MM.1S (cell line): ENCODE data around the gene NSD1.

ENCODE experiments used
- DNase-seq: peaks from one replicate; pipeline ENCODE4 v3.0.0-alpha.2; 2015
- H2AFZ ChIP-seq: fragments of 300-600 bp; sonication (generic); 2 replicates; pipeline ENCODE4 v1.6.0; 2016; ENCODE audit warnings: antibody characterized with exemption, low read length
- H3F3A ChIP-seq: fragments of 300-600 bp; sonication (generic); 2 replicates; pipeline ENCODE4 v1.6.1; 2016; ENCODE audit warnings: mild to moderate bottlenecking, antibody characterized with exemption, low read length, moderate library complexity, mixed read lengths; ENCODE audit not compliant: insufficient read depth
- H3K27ac ChIP-seq: fragments of 300-600 bp; sonication (generic); 2 replicates; pipeline ENCODE4 v1.5.1; 2016; ENCODE audit warnings: mild to moderate bottlenecking, low read length
- H3K27me3 ChIP-seq: fragments of 300-600 bp; sonication (generic); replicated peaks from 2 replicates; pipeline ENCODE4 v1.6.0; 2016; ENCODE audit warnings: low read length; ENCODE audit not compliant: insufficient read depth
- H3K36me3 ChIP-seq: fragments of 300-600 bp; sonication (generic); replicated peaks from 2 replicates; pipeline ENCODE4 v1.6.1; 2016; ENCODE audit warnings: mild to moderate bottlenecking, low read length, mixed read lengths; ENCODE audit not compliant: insufficient read depth
- H3K4me1 ChIP-seq: fragments of 300-600 bp; sonication (generic); 2 replicates; pipeline ENCODE4 v1.6.1; 2016; ENCODE audit warnings: low read length, mixed read lengths
- H3K4me2 ChIP-seq: fragments of 300-600 bp; sonication (generic); 2 replicates; pipeline ENCODE4 v1.6.0; 2016; ENCODE audit warnings: low read depth, low read length
- H3K4me3 ChIP-seq: fragments of 300-600 bp; sonication (generic); 2 replicates; pipeline ENCODE4 v1.5.1; 2016; ENCODE audit warnings: low read length, mixed read lengths
- H3K79me2 ChIP-seq: fragments of 300-600 bp; sonication (generic); 2 replicates; pipeline ENCODE4 v1.6.1; 2016; ENCODE audit warnings: mixed run types, low read length, mixed read lengths
- H3K9ac ChIP-seq: fragments of 300-600 bp; sonication (generic); 2 replicates; pipeline ENCODE4 v1.6.1; 2016; ENCODE audit warnings: low read length, mixed read lengths
- H3K9me2 ChIP-seq: fragments of 300-600 bp; sonication (generic); replicated peaks from 2 replicates; pipeline ENCODE4 v1.6.1; 2016; ENCODE audit warnings: mild to moderate bottlenecking, low read length, mixed read lengths; ENCODE audit not compliant: insufficient read depth
- H3K9me3 ChIP-seq: fragments of 300-600 bp; sonication (generic); replicated peaks from 2 replicates; pipeline ENCODE4 v1.6.1; 2016; ENCODE audit warnings: mild to moderate bottlenecking, low read length, mixed read lengths; ENCODE audit not compliant: insufficient read depth
- H4K20me1 ChIP-seq: fragments of 300-600 bp; sonication (generic); 2 replicates; pipeline ENCODE4 v1.6.1; 2016; ENCODE audit warnings: mild to moderate bottlenecking, low read length, moderate library complexity, mixed read lengths; ENCODE audit not compliant: insufficient read depth
- EZH2 ChIP-seq: fragments of 300-600 bp; sonication (generic); optimal IDR thresholded peaks from 2 replicates; pipeline ENCODE3; 2017; ENCODE audit warnings: low read depth, mild to moderate bottlenecking, antibody characterized with exemption, low read length, mixed read lengths
- EZH2phosphoT487 ChIP-seq: fragments of 300-600 bp; sonication (generic); IDR thresholded peaks from 2 replicates; pipeline ENCODE4 v1.6.1; 2018; ENCODE audit warnings: antibody characterized with exemption, low read length
- TF ChIP-seq, protein P1 (sequence below): fragments of 300-600 bp; sonication (generic); IDR thresholded peaks from 2 replicates; pipeline ENCODE4 v1.5.1; 2016; ENCODE audit warnings: antibody characterized with exemption, low read length, mixed read lengths

The NSD1 gene

DNA sequence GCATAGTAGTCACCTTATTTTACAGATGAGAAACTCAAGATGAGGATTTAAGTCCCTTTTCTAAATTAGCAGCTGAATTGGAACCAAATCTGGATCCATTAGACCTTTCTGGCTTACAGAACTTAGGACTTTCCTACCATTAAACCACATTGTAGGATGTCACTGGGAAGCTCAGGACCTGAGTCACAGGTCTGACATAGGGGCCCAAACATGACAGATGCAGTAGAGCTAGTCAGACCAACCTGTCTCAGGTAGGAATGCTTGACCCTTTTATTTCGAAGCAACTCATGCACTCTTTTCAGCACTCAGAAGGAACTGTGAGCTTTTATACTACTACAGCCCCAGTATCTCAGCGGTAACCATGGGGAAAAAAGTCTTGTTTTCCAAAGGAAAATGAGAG lies 167.4 kb downstream of the NSD1 start:
- H3K36me3 ChIP-seq, result no peaks in the 10 kb centered on the region
- H3K4me1 ChIP-seq, result peaks cover 62% of the 10 kb centered on the region

GRCh38 chr5:177301503-177302165 lies 168.1 kb downstream of the NSD1 start:
- Histone ChIP-seq H3K4me3 (peak overlapping the region; percentile 98), H3K9ac (peak overlapping the region; percentile 99), H3K36me3 (no peaks in the 10 kb centered on the region), H3K27ac (peak overlapping the region; percentile 93), H3F3A (peaks cover 78% of the 10 kb centered on the region), H3K27me3 (no peaks in the 10 kb centered on the region), H3K9me3 (no peaks in the 10 kb centered on the region), H4K20me1 (0 out of 2 replicates have a peak, but pooled peaks cover 7% of the 10 kb centered on the region), H2AFZ (no peak overlapping the region), H3K79me2 (peaks cover 57% of the 10 kb centered on the region), H3K4me2 (peak overlapping the region; percentile 65), H3K9me2 (no peaks in the 10 kb centered on the region), H3K4me1 (peaks cover 56% of the 10 kb centered on the region)
- peak; percentile 87 for DNase-seq
- TF ChIP-seq EZH2phosphoT487, result no peak

More for the DNA sequence above, 167.4 kb downstream of the NSD1 start:
- Histone ChIP-seq H3K4me3 (peak overlapping the region; percentile 98), H3K9me2 (no peaks in the 10 kb centered on the region), H2AFZ (no peak overlapping the region), H3K9me3 (no peaks in the 10 kb centered on the region), H3K27me3 (no peaks in the 10 kb centered on the region), H4K20me1 (0 out of 2 replicates have a peak, but pooled peaks cover 7% of the 10 kb centered on the region), H3F3A (peaks cover 80% of the 10 kb centered on the region), H3K9ac (peak overlapping the region; percentile 99), H3K79me2 (peaks cover 50% of the 10 kb centered on the region), H3K27ac (peak overlapping the region; percentile 93), H3K4me2 (peak overlapping the region; percentile 65)
- TF ChIP-seq, protein P1, sequence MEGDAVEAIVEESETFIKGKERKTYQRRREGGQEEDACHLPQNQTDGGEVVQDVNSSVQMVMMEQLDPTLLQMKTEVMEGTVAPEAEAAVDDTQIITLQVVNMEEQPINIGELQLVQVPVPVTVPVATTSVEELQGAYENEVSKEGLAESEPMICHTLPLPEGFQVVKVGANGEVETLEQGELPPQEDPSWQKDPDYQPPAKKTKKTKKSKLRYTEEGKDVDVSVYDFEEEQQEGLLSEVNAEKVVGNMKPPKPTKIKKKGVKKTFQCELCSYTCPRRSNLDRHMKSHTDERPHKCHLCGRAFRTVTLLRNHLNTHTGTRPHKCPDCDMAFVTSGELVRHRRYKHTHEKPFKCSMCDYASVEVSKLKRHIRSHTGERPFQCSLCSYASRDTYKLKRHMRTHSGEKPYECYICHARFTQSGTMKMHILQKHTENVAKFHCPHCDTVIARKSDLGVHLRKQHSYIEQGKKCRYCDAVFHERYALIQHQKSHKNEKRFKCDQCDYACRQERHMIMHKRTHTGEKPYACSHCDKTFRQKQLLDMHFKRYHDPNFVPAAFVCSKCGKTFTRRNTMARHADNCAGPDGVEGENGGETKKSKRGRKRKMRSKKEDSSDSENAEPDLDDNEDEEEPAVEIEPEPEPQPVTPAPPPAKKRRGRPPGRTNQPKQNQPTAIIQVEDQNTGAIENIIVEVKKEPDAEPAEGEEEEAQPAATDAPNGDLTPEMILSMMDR, result no peak
- TF ChIP-seq EZH2phosphoT487, result no peak
- TF ChIP-seq EZH2, result no peak
- no peak for DNase-seq

- Histone ChIP-seq H3K4me2 (peak overlapping the region; percentile 65), H2AFZ (no peak overlapping the region), H3K79me2 (peaks cover 66% of the 10 kb centered on the region), H3K27ac (peak overlapping the region; percentile 93), H3K27me3 (no peaks in the 10 kb centered on the region), H3K9me2 (no peaks in the 10 kb centered on the region), H4K20me1 (0 out of 2 replicates have a peak, but pooled peaks cover 7% of the 10 kb centered on the region), H3K4me3 (peak overlapping the region; percentile 98), H3K9ac (peak overlapping the region; percentile 99), H3K9me3 (no peaks in the 10 kb centered on the region), H3K36me3 (no peaks in the 10 kb centered on the region), H3K4me1 (peaks cover 47% of the 10 kb centered on the region), H3F3A (peaks cover 76% of the 10 kb centered on the region)
- DNase-seq, result peak; percentile 81
- TF ChIP-seq, protein P1, result peak; percentile 48
- TF ChIP-seq EZH2, result no peak
These were observed 169.0 kb downstream of the NSD1 start for GRCh38 chr5:177302354-177303110.
